CD1c-positive myeloid dendritic cell (primary cell): ENCODE measurements around the gene RASAL2.

Experiments used
- DNase-seq: peaks from one replicate; pipeline ENCODE4 v3.0.0-alpha.2; 2016; ENCODE audit errors: extremely low spot score

Gene RASAL2

GRCh38 chr1:178457651-178458050, 363.7 kb downstream of the RASAL2 start:
- no peak for DNase-seq

- no peak for DNase-seq
These were observed 364.3 kb downstream of the RASAL2 start for GRCh38 chr1:178458203-178458602.

GRCh38 chr1:178461104-178461503, 367.2 kb downstream of the RASAL2 start:
- no peak for DNase-seq

- DNase-seq = no peak
These were observed 367.8 kb downstream of the RASAL2 start for GRCh38 chr1:178461701-178462100.

GRCh38 chr1:178464141-178464540, 370.2 kb downstream of the RASAL2 start:
- DNase-seq = no peak

- DNase-seq = no peak
These were observed 370.7 kb downstream of the RASAL2 start for GRCh38 chr1:178464566-178464965.

GRCh38 chr1:178465011-178465410, 371.1 kb downstream of the RASAL2 start:
- no peak for DNase-seq

GRCh38 chr1:178467837-178468236, 373.9 kb downstream of the RASAL2 start:
- no peak for DNase-seq

GRCh38 chr1:178470411-178470960, 376.6 kb downstream of the RASAL2 start:
- DNase-seq = no peak

GRCh38 chr1:178472531-178472930, 378.6 kb downstream of the RASAL2 start:
- no peak for DNase-seq

GRCh38 chr1:178477373-178477772, 383.5 kb downstream of the RASAL2 start:
- DNase-seq = no peak

GRCh38 chr1:178477841-178478240, 383.9 kb downstream of the RASAL2 start:
- no peak for DNase-seq

GRCh38 chr1:178483251-178483957, 389.5 kb downstream of the RASAL2 start:
- DNase-seq = no peak

- no peak for DNase-seq
These were observed 390.9 kb downstream of the RASAL2 start for GRCh38 chr1:178484698-178485225.

- no peak for DNase-seq
These were observed 391.7 kb downstream of the RASAL2 start for GRCh38 chr1:178485541-178485981.

- no peak for DNase-seq
These were observed 392.5 kb downstream of the RASAL2 start for GRCh38 chr1:178486100-178487069.

- no peak for DNase-seq
These were observed 393.2 kb downstream of the RASAL2 start for GRCh38 chr1:178487070-178487615.

- no peak for DNase-seq
These were observed 394.5 kb downstream of the RASAL2 start for GRCh38 chr1:178488393-178488792.

- no peak for DNase-seq
These were observed 395.5 kb downstream of the RASAL2 start for GRCh38 chr1:178489399-178489798.

GRCh38 chr1:178490136-178490535, 396.2 kb downstream of the RASAL2 start:
- no peak for DNase-seq

GRCh38 chr1:178490967-178491366, 397.1 kb downstream of the RASAL2 start:
- DNase-seq = no peak

GRCh38 chr1:178491721-178492120, 397.8 kb downstream of the RASAL2 start:
- no peak for DNase-seq
